Measurements from ENCODE around the gene PPIE. TPM values are rescaled to one million over a fixed set of nuclear protein-coding genes. Genes with fewer than 3 reads are reported as not detected.

The PPIE gene
- total RNA-seq, 2 donors from 2014 or later: 34.7 to 42.6 TPM

DNA sequence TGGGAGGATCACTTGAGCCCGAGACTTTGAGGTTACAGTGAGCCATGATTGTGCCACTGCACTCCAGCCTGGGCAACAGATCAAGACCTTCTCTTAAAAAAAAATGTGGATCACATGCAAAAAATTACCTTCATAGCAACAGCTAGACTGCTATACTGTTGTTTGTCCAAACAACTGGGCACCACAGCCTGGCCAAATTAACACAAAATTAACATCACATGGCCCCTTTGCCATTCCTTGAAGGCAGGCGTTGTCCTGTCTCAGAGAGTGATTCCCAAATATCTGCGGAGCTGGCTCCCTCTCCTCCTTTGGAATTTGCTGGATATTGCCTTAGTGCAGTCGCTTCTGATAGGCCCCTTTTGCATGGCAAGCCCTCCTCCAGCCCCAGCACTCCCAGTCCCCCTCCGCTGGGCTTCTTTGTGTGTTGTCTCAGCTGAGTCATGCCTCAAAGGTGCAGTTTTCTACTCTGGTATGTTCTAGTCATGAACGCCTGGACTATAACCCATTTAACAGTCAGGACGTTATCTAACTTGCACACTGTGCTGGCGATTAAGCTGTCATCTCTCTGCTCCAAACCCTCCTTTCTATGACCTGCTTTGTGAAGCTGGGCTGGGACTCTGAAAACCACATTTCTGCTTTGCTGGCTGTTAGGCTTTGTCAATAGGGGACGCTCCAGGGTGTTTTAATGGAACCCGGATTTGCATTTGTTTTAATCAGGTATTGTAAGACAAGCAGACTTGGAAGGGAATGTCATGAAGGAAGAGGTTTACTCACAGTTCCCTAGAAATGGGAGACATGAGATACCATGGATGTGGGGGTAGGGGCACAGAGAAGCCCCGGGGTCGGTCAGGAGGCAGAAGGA, 27.3 kb upstream of the PPIE start:
- H3K4me3 ChIP-seq: no peak overlapping the region
- no peaks in the 10 kb centered on the region for H3K4me1 ChIP-seq
- H3K27ac ChIP-seq: no peak overlapping the region
- intact Hi-C loops (cut with DNase I): loop anchor here (10.0 kb wide), 1 partner anchor 617 kb away; no protein-coding TSS in a partner anchor
- H3K27me3 ChIP-seq: no peaks in the 10 kb centered on the region
- no peaks in the 10 kb centered on the region for H3K9me3 ChIP-seq
- H3K9ac ChIP-seq (ENCODE audit: low read depth in 2 of 2, low read length in 2 of 2): no peak overlapping the region
- no peak for DNase-seq
- TF ChIP-seq, protein P1, sequence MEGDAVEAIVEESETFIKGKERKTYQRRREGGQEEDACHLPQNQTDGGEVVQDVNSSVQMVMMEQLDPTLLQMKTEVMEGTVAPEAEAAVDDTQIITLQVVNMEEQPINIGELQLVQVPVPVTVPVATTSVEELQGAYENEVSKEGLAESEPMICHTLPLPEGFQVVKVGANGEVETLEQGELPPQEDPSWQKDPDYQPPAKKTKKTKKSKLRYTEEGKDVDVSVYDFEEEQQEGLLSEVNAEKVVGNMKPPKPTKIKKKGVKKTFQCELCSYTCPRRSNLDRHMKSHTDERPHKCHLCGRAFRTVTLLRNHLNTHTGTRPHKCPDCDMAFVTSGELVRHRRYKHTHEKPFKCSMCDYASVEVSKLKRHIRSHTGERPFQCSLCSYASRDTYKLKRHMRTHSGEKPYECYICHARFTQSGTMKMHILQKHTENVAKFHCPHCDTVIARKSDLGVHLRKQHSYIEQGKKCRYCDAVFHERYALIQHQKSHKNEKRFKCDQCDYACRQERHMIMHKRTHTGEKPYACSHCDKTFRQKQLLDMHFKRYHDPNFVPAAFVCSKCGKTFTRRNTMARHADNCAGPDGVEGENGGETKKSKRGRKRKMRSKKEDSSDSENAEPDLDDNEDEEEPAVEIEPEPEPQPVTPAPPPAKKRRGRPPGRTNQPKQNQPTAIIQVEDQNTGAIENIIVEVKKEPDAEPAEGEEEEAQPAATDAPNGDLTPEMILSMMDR (IDR thresholded peaks at IDR 0.05): no peak
- H3K36me3 ChIP-seq: no peaks in the 10 kb centered on the region

DNA sequence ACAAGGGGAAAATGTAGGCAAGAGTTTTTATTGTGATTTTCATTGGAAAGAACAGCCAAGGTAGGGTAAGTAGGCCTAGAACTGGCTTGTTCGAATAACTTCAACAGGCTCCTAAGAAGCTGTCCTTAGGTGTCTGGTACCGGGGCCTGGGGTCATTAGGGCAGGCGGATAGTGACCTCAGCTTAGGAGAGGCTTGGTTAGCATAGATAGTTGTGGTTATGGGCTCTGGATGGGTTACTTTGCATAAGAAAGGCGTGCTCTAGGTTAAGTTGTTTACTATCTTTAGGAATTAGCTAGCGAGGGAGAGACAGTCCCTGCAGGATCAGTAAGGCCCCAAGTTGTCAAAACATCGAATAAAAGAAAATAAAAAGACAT, 26.7 kb upstream of the PPIE start:
- no peak overlapping the region for H3K27ac ChIP-seq
- no peaks in the 10 kb centered on the region for H3K36me3 ChIP-seq
- no peaks in the 10 kb centered on the region for H3K4me1 ChIP-seq
- TF ChIP-seq, protein P1 (IDR thresholded peaks at IDR 0.05): no peak
- no peak for DNase-seq
- intact Hi-C loops (cut with DNase I): loop anchor here (10.0 kb wide), 1 partner anchor 617 kb away; no protein-coding TSS in a partner anchor
- no peak overlapping the region for H3K4me3 ChIP-seq
- no peaks in the 10 kb centered on the region for H3K9me3 ChIP-seq
- peaks cover 2% of the 10 kb centered on the region for H3K27me3 ChIP-seq
- no peak overlapping the region for H3K9ac ChIP-seq (ENCODE audit: low read depth in 2 of 2, low read length in 2 of 2)

DNA sequence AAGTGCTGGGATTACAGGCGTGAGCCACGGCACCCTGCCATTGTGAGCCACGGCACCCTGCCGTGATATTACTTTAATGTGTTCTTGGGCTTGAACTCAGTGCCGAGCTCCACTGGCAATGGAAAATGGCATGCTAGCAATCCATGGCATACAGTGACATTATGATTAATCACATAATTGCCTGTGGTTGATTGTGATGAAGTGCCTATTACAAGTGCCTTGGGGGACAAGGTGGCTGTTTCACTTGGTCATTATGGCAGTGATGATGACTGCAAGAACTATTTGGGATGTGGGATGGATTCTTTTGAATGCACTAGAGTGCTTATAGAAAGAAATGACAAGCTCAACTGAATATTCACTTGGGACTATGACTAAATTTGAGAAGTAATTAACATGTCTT, 25.1 kb upstream of the PPIE start:
- Histone ChIP-seq H3K27ac (no peak overlapping the region), H3K27me3 (peaks cover 4% of the 10 kb centered on the region), H3K36me3 (no peaks in the 10 kb centered on the region), H3K9ac (ENCODE audit: low read depth in 2 of 2, low read length in 2 of 2) (no peak overlapping the region), H3K4me1 (no peaks in the 10 kb centered on the region), H3K4me3 (no peak overlapping the region), H3K9me3 (no peaks in the 10 kb centered on the region)
- intact Hi-C loops (cut with DNase I): loop anchor here (10.0 kb wide), 1 partner anchor 619 kb away; no protein-coding TSS in a partner anchor
- TF ChIP-seq, protein P1 (IDR thresholded peaks at IDR 0.05): no peak
- no peak for DNase-seq

DNA sequence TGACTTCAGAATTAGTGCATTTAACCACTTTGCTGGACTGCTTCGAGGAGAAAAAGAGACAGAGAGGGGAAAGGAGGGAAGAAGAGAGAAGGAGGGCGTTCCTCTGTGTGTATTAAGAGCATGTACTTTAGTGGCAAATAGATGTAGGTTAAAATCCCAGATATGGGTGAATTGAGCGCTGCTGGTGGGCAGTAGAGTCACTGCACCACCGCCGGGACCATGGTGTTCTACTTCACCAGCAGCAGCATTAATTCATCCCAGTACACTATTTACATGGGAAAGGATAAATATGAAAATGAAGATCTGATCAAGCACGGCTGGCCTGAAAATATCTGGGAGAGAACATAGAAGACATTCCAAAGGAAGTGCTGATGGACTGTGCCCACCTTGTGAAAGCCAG, 20.9 kb upstream of the PPIE start:
- H3K36me3 ChIP-seq: no peaks in the 10 kb centered on the region
- TF ChIP-seq, protein P1 (IDR thresholded peaks at IDR 0.05): no peak
- peaks cover 4% of the 10 kb centered on the region for H3K27me3 ChIP-seq
- no peak overlapping the region for H3K9ac ChIP-seq (ENCODE audit: low read depth in 2 of 2, low read length in 2 of 2)
- H3K9me3 ChIP-seq: no peaks in the 10 kb centered on the region
- no peak overlapping the region for H3K27ac ChIP-seq
- no peak for DNase-seq
- no peaks in the 10 kb centered on the region for H3K4me1 ChIP-seq
- H3K4me3 ChIP-seq: no peak overlapping the region
- intact Hi-C loops (cut with DNase I): loop anchor here (10.0 kb wide), 1 partner anchor 623 kb away; no protein-coding TSS in a partner anchor

DNA sequence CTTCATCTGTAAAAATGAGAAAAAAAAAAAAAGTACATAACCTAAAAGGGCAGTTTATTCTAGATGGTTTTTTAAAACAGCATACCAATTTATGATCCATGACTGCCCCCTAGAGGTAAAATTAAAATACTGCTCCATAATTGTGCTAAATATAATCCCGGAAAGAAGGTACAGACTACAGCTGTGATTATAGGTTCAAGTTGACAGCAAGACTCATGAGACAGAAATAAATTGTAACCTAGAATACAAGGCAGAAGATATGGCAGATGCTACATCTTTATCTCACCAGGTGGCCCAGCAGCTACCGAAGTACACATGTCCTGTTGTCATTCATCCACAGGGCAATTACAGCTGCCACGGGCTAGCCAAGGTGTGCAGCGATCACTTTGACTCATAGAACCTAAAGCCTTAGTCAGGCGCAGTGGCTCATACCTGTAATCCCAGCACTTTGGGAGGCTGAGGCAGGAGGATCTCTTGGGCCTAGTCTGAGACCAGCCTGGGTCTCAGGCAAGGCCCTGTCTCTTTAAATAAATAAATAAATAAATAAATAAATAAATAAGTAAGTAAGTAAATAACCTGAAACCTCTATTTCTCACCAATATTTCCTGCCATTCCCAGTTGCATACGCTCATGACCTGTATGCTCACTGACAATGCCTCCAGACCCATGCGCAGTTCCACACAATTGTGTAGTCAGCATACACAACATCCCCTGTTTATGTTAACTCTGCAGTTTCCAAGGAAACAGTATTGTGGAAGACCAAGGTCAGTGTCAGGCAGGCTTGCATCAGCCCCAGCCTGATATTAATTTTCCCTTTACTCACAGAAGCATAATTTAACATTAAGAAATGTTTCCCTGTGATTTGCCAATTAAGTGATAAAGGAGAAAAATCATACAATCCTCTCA, 18.3 kb upstream of the PPIE start:
- Histone ChIP-seq H3K36me3 (no peaks in the 10 kb centered on the region), H3K4me3 (no peak overlapping the region), H3K9ac (ENCODE audit: low read depth in 2 of 2, low read length in 2 of 2) (no peak overlapping the region), H3K27ac (no peak overlapping the region), H3K4me1 (no peaks in the 10 kb centered on the region), H3K9me3 (no peaks in the 10 kb centered on the region), H3K27me3 (peaks cover 4% of the 10 kb centered on the region)
- no peak for DNase-seq
- TF ChIP-seq, protein P1 (IDR thresholded peaks at IDR 0.05): peak; percentile 67
- intact Hi-C loops (cut with DNase I): loop anchor here (5.0 kb wide), 1 partner anchor 113 kb away; no protein-coding TSS in a partner anchor
